COLO668 (cell line): ENCODE data around the gene USH1G.

Experiments
- DNase-seq: peaks from one replicate; lab custom pipeline; 2025; ENCODE audit not compliant: unreplicated experiment; lab: John Stamatoyannopoulos, UW

Gene USH1G

DNA sequence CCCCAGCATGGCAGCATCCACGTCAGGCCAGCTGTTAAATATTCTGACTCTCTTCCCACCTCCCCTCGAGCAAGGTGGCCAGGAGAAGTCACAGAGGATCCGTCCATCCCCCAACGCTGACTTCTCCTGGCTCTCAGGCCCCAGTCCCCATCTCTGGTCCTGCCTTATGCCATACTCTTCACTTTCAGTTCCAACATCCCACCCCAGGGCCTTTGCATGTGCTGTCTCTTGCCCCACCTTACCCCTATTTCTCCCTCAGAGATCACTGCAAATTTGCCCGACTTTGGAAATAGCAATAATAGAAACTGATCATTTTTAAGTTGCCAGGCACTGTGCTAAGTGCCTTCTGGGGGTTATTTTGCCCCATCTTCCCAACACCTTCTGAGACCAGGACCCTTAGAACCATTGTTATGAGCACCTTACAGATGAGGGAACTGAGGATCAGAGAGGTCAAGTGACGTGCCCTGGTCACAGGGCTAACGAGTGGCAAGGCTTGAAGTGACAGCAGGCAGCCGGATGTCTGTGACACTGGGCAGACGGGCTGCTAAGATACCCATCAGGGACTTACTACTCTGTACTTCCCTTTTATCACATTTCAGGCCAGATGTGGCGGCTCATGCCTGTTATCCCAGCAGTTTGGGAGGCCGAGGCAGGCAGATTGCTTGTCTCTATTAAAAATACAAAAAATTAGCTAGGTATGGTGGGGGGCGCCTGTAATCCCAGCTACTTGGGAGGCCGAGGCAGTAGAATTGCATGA is 31.8 kb upstream of the USH1G start:
- DNase-seq = no peak

DNA sequence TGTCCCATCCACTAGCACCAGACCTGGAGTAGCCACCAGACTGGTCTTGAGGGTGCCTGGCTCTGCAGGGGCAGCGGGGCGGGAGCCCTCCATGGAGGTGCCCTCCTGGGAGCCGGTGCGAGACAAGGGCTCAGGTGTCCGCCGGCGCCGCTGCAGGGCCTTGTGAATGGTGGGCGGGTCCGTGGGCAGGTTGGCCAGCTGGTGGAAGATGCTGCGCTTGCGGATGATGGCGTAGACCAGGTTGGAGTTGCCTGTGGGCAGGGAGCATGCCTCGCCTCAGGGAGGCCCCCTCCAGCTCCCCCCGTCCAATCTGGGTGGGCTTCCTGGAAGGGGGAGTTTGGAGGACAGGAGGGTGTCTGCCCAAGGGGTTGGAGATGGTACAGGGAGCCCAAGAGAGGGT is 31.1 kb upstream of the USH1G start:
- no peak for DNase-seq

DNA sequence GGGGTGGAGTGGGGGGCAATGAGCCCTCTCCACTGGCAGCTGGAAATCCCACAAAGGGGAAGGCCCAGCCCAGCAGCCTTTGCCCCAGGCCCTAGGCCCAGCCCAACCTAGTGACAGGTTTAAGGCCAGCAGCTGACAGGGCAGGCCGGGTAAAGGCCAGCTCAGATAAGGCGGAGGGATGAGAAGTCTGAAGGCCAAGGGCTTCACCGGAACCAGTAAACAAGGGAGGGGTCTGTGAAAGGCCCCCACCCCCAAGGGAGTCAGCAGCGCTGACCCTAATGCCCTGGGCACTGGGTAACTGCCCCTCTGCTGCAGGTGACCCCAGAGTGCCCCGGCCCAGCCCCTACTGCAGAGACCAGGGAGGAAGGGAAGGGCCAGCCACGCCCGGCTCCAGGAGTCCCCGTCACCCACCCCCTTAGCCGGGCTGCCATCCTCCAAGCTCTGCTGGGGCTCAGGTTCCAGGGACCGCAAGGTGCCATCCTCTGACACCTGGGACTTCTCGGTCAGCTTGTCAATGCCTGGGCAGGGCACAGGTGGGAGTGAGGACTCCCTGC is 30.2 kb upstream of the USH1G start:
- no peak for DNase-seq

- DNase-seq = no peak
Measured at GRCh38 chr17:74952431-74953133, 29.5 kb upstream of the USH1G start.

DNA sequence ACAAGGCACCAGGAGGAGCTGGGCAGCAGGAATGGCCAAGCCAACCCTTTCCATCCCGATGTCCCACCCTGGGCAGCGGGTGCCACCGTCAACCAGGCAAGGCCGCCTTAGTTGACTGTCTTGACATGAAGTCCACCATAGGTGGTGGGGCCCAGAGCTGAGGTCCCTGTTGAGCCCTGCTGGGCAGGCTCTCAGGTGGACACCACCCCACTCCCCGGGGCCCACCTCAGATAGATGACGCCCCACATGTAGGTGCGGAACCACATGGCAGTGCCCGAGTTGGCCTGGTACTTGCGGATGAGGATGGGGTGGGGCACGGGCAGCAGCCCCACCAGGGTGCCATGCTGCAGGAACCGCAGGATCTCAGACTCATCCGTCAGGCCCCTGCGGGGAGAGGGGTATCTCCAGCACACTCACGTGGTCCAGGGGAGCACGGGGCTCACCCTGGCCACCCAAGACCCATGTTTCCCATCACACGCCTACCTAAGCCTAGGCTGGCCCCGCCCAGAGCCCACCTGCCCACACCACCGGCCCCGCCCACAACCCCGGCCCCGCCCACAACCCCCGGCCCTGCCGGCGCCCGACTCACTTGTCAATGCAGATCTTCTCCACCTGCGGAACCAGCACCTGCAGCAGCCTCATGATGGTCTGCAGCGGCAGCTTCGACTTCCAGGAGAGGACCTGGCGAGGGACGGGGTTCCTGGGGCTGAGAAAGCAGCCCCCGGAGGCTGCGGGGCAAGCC is 28.8 kb upstream of the USH1G start:
- no peak for DNase-seq

GRCh38 chr17:74951065-74951464 is 28.0 kb upstream of the USH1G start:
- peak; percentile 2 for DNase-seq

GRCh38 chr17:74950207-74950606 is 27.2 kb upstream of the USH1G start:
- DNase-seq = peak; percentile 80

DNA sequence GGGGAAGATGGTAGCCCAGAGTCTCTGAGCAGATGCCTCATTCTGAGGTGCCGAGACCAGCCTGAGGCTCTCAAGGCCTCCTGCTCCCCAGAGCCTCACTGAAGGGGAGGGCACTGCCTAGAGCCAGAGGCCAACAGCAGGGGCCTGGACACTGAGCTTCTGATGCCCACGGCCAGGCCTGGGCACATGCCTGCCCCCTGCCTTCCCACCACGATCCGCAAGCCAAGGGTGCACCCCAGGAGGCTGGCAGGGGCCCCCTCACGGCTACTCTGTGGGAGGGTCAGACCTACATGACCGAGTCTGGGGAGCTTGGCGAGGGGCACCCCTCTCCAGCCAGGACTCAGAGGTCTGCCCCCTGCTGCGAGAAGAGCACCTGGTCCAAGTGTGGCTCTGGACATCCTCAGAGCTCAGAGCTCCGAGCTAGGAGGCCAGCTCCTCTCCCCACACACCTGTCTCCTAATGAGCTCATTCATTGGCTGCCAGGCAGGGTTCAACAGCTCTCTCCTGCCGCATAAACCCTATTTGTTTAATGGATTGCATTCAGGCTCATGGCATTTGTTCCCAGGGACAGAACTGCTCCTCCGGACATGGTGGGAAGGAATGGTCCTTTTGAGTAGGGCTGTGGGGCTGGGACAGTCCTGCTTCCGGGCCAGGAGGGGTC is 26.5 kb upstream of the USH1G start:
- peak; percentile 58 for DNase-seq

DNA sequence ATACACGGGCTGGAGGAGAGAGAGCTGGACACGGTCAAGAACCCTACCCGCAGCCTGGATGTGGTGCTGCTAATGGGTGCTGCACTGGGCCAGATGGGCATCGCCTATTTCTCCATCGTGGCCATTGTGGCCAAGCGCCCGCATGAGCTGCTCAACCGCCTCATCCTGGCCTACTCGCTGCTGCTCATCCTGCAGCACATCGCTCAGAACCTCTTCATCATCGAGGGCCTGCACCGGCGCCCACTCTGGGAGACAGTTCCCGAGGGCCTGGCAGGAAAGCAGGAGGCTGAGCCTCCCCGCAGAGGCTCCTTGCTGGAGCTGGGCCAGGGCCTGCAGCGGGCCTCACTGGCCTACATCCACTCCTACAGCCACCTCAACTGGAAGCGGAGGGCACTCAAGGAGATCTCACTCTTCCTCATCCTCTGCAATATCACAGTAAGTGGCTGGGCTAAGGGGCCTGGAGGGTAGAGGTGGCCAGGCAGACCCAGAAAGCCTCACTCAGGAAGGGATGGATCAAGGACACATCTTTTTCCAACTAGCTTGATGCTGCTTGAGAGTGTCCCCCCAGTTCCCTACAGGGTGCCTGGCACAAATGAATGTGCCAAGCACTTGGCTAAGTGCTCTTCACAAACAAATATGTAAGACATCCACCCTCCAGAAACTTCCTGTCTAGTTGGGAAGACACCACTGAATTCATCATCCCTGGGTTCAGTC is 24.1 kb upstream of the USH1G start:
- no peak for DNase-seq

GRCh38 chr17:74946641-74947040 is 23.6 kb upstream of the USH1G start:
- DNase-seq = no peak

GRCh38 chr17:74945543-74945942 is 22.5 kb upstream of the USH1G start:
- no peak for DNase-seq

DNA sequence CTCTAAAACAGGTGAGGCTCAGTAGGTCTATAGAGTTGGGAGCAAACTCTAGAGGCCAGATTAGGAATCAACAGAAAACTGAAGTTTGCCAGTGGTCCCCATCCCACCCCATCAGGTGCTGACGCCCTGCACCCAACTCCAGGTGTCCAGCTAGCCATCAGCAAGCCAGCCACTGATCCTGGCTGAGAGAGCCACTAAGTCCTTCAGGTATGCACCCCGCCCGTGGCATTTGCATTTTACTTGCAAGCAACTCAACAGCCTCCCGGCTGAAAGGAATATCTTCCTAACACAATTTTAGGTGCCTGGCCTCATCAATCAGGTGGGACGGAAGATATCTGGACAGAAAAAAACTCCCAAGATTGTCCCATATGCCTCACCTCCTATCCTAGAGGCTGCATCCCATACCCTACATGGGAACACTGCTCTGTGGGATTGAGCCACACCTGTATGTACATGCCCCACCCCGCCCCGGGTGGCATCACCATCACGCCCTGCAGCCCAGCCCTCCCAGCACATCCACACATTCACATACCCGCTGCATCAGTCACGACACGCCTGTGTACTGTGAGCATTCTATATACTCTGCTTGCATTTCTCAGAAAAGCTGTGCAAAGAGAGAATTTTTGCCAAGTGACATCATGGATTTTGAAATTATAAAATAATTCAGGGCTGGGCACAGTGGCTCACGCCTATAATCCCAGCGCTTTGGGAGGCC is 20.9 kb upstream of the USH1G start:
- no peak for DNase-seq

DNA sequence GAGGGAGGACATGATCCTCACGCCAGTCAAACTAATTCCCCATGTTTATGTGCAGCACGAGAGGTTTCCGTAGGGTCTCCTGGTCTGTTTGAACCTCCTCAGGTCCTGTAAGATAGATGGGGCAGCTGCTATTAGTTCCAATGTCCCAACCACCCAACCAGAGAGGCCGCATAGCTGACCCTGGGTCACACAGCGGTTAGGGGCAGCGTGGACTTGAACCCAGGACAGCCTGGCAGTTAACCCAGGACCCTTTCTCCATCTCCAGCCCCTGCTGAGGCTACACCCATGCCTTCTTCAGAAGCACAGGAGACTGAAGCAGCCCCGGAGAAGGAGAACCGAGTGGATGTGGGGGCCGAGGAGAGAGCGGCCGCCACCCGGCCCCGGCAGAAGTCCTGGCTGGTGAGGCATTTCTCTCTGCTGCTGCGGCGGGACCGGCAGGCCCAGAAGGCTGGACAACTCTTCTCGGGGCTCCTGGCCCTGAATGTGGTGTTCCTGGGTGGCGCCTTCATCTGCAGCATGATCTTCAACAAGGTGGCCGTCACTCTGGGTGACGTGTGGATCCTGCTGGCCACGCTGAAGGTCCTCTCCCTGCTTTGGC is 18.2 kb upstream of the USH1G start:
- DNase-seq = no peak

DNA sequence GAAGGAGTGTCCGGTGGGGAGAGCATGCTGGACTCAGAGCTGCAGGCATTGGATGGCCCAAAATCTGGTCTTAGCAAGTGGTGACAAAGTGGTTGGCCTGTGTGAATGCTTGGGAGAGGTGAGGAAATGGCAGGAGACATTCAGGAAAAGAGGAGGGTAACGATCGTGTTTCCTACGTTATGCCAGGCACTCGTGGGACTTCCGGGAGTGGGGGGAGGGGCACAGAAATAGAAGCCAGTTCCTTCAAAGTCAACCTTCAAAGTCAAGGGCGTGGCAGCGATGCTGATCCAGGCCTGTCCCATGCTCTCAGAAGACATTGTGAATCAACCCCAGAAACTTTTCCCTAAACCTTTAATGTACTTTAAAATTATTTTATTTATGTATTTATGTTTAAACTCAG is 16.5 kb upstream of the USH1G start:
- no peak for DNase-seq

GRCh38 chr17:74938194-74938950 is 15.3 kb upstream of the USH1G start:
- no peak for DNase-seq

DNA sequence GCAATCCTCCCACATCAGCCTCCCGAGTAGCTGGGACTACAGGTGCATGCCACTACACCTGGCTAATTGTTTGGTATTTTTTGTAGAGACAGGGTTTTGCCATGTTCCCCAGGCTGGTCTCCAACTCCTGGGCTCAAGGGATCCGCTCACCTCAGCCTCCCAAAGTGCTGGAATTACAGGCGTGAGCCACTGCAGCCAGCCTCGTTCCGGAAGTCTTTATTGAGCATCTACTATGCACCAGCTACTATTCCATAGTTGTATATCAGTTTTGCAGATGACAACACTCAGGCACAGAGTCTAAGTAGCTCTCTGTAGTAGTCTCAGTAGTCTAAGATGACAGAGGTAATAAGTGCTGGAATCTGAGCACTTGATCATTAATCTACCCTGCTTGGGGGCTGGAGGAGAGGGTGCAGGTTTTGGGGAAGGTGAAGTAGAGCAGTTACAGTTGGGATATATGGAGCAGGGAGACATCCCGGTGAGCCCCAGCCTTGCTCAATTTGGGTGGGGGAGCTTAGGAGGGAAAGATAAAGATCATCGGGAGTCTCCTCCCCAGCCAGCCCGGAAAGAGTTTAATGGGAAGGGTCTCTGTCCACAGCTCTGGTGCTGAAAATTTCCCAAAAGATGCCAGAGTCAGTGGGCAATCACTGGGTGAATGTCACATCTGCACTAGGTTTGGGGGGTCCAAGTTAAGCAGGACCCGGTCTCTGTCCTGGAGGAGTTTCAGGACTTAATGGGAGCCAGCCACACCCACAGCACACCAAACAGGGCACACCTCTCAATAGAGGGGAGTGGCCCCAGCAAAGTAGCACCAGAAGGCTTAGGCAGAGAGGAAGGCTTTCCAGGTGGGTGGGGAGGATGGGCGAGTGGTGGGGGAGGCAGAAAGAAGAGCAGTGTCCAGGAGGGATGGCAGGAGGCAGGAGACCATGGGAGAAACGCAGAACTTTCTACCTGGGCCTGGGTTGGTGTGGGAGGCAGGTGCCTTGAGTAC is 14.3 kb upstream of the USH1G start:
- no peak for DNase-seq

DNA sequence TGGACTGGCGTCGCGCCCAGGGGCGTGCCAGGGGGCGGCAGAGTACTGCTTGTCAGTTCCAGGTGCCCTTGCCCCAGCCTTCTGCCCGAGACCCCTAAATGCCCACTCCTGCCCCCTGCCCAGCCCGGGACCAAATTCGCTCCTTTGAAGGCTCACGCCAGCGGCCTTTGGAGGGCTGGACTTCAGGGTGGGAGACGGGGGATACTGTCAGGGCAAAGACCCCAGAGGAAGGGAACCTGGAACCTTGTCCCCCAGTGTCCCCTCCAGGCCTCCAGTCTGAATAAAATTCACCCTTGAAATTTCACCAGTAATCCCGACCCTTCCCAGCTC is 13.4 kb upstream of the USH1G start:
- DNase-seq = no peak
